Thymus (tissue), 11 donors: ENCODE measurements around the gene EPB42. TPM values are rescaled to one million over a fixed set of nuclear protein-coding genes. Genes with fewer than 3 reads are reported as not detected.

ENCODE experiments used
- DNase-seq, 9 donors: peaks; one replicate each; pipeline ENCODE4 v3.0.0-alpha.2; 2013; ENCODE audit warnings: low spot score in 9 of 9, low read depth in 6 of 9, missing footprints in 1 of 9
- H3K27ac ChIP-seq, 2 donors: one replicate each; pipeline ENCODE4 v1.5.1; 2013; ENCODE audit warnings: control low read depth in 1 of 2, low read depth in 1 of 2, low read length in 1 of 2, mild to moderate bottlenecking in 1 of 2, moderate library complexity in 1 of 2
- H3K27me3 ChIP-seq, 2 donors: one replicate each; pipeline ENCODE4 v1.5.1; 2013; ENCODE audit warnings: low read length in 1 of 2; ENCODE audit not compliant: control insufficient read depth in 2 of 2, insufficient read depth in 1 of 2
- H3K36me3 ChIP-seq, 2 donors: one replicate each; pipeline ENCODE4 v1.5.1; 2013; ENCODE audit warnings: low read length in 1 of 2, mild to moderate bottlenecking in 1 of 2, moderate library complexity in 1 of 2; ENCODE audit not compliant: control insufficient read depth in 2 of 2, insufficient read depth in 2 of 2
- H3K4me1 ChIP-seq, 2 donors: one replicate each; pipeline ENCODE4 v1.5.1; 2013; ENCODE audit warnings: low read length in 2 of 2; ENCODE audit not compliant: control insufficient read depth in 2 of 2, insufficient read depth in 2 of 2
- H3K4me3 ChIP-seq, 2 donors: one replicate each; pipeline ENCODE4 v1.5.1; 2013; ENCODE audit warnings: low read length in 2 of 2, control low read depth in 1 of 2, mild to moderate bottlenecking in 1 of 2
- H3K9me3 ChIP-seq, 2 donors: one replicate each; pipeline ENCODE4 v1.5.1; 2013; ENCODE audit warnings: low read length in 1 of 2, mild to moderate bottlenecking in 1 of 2; ENCODE audit not compliant: control insufficient read depth in 2 of 2, insufficient read depth in 1 of 2
- WGBS: extraction: QIAGEN DNeasy Blood & Tissue Kit; methylation state at CpG from one replicate; pipeline ENCODE4 v1.1.7; 2013; 5-methylcytosine and 5-hydroxymethylcytosine counted together
- polyA plus RNA-seq: library from polyadenylated mRNA; stranded (reverse); fragments of 200-250 nt; gene quantifications from one replicate; pipeline ENCODE4 v1.2.3, GENCODE V29; 2013
- total RNA-seq: library from RNA; stranded (reverse); fragments of 120-200 nt; gene quantifications from one replicate; pipeline ENCODE4 v1.2.4, GENCODE V29; 2013
- donor health status: healthy.

The EPB42 gene
- total and polyA plus RNA-seq, 2 donors = 0.21 to 2.8 TPM

DNA sequence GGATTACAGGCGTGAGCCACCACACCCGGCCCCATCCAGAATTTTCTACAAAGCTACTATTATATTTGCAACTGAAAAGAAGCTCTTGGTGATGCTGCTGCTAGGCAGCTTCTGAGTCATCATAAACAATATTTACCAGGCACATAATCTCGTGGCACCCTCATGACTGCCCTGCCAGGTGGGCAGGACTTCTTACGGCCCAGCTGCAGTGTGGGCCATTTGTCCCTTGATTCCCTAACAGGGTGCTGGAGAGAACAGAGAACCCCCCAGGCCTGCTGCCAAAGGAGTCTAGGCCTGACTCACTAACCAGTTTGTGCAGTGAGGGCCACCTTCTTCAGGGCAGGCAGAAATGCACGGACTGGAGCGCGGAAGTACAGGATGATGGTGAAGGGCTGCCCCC lies 4.9 kb downstream of the EPB42 start:
- Histone ChIP-seq H3K9me3 (no peaks in the 10 kb centered on the region), H3K27me3 (no peaks in the 10 kb centered on the region), H3K27ac (no peak overlapping the region), H3K4me3 (no peak overlapping the region), H3K4me1 (no peaks in the 10 kb centered on the region), H3K36me3 (no peaks in the 10 kb centered on the region)
- DNase-seq = no peak
- WGBS = 96% methylated on average over 7 of the region's 7 CpGs

DNA sequence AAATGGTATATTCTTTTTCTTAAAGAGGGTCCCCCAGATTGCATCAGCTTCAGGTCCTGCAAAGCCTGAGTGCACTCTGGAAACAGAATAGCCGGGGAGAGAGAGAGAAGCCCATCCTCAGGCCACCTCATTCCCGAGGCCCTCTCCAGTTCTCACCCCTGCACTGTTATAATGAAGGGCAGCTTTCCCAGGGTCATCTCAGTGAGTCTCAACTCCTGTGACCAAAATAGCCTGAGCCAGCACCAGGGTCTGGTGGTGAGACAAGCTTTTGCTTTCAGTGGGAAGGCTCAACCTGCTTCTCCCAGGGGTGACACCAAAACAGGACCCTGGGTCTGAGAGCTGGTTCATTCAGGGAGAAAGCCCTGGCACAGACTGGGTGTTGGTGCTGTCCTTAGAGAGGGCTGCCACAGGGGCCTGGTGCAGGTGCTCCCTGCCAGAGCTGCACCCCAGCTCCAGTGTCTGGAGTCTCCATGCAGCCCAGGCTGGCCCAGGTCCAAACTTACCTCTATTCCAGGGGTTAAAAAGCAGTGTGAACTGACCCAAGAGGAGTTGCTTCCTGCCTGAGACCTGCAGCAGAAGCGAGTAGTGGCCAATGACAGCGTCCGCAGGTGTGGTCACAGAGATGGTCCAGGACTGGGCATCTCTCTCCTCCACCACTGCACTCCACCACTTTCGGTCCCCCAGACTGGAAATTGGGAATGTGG lies 6.1 kb downstream of the EPB42 start:
- no peak overlapping the region for H3K27ac ChIP-seq
- H3K4me3 ChIP-seq = no peak overlapping the region
- H3K9me3 ChIP-seq = no peaks in the 10 kb centered on the region
- peaks cover 0 to 5% of the 10 kb centered on the region in 2 donors for H3K27me3 ChIP-seq
- 97% methylated on average over 6 of the region's 6 CpGs for WGBS
- H3K4me1 ChIP-seq = no peaks in the 10 kb centered on the region
- no peak for DNase-seq
- no peaks in the 10 kb centered on the region for H3K36me3 ChIP-seq

DNA sequence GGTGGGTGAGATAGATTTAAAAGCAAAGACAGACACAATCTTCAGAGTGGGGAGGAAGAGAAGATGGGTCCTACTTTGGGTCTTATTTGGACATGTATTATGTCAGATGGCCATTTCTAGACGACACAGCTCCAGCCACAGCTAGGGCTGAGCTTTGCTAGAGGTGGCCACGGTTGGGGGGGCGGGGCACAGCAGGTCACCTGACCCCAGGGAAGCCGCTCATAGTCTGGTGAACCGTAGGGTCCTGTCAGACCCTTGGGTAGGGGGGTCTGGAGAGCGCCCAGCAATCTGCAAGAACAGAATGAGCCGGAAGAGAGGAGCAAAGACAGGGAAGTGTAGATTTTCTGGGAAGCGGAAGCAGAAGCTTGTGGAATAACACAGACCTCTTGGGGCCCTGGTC lies 6.6 kb downstream of the EPB42 start:
- Histone ChIP-seq H3K9me3 (no peaks in the 10 kb centered on the region), H3K27me3 (peaks cover 0 to 11% of the 10 kb centered on the region in 2 donors), H3K4me1 (no peaks in the 10 kb centered on the region), H3K36me3 (no peaks in the 10 kb centered on the region), H3K27ac (no peak overlapping the region), H3K4me3 (no peak overlapping the region)
- 88% methylated on average over 8 of the region's 8 CpGs for WGBS
- DNase-seq = no peak

DNA sequence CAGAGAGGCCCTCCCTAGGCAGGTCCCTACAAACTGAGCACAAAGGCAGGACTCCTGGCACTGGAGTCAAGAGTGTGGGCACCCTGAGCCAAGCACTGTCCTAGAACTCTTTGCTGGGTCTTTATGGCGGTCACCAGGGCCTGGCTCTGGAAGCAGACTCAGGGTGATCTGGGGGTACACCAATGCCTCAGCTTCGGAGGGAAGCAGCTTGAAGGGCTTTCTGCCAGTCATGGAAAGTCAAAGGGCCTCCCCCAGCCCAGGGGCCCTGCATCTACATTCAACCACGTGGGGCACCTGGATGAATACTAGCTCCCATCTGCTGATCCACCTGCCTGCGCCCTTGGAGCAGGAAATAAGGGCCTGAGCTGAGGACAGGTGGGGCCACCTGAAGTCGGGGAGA lies 7.4 kb downstream of the EPB42 start:
- Histone ChIP-seq H3K27ac (no peak overlapping the region), H3K36me3 (no peaks in the 10 kb centered on the region)
- 89% methylated on average over 5 of the region's 5 CpGs for WGBS

DNA sequence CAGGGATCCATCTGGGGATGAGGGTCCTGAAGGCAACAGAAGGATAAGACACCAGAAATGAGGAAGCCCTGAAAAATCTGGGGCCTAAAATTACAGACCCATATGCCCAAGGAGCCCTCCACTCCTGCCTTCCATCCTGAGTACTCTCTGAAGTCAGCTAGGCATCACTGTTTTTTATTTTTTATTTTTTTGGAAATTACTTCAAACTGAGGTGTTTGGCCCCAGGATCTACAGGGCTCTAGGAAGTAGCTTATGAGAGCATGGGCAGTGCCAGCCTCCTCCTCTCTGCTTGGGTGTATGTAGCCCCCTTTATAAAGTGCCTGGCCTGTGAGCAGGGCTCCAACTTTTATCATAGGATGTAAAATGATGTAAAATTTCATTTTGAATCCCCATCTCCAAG lies 7.9 kb downstream of the EPB42 start:
- H3K36me3 ChIP-seq = no peaks in the 10 kb centered on the region
- no peak overlapping the region for H3K27ac ChIP-seq
- DNase-seq = no peak
- H3K9me3 ChIP-seq = no peaks in the 10 kb centered on the region
- peaks cover 0 to 23% of the 10 kb centered on the region in 2 donors for H3K27me3 ChIP-seq
- H3K4me3 ChIP-seq = no peak overlapping the region
- H3K4me1 ChIP-seq = no peaks in the 10 kb centered on the region

More for the DNA sequence above, 7.4 kb downstream of the EPB42 start:
- Histone ChIP-seq H3K4me3 (no peak overlapping the region), H3K27me3 (peaks cover 0 to 18% of the 10 kb centered on the region in 2 donors), H3K4me1 (no peaks in the 10 kb centered on the region), H3K9me3 (no peaks in the 10 kb centered on the region)
- DNase-seq = no peak

DNA sequence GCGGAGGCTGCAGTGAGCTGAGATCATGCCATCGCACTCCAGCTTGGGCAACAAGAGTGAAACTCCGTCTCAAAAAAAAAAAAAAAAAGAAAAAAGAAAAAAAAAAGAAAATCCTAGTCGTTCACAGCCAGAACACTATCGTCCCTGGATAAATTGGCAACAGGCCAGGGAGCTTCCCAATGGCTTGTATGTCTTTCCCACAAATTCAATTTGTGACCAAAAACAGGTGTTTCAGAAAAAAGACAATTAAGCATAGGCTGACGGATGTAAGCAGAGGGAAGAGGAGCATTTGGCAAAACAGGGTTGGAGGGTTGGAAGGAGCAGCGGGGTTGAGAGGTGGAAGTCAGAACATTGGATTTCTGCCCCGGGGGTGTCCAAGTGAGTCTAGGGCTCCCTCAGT lies 8.5 kb downstream of the EPB42 start:
- Histone ChIP-seq H3K27ac (no peak overlapping the region), H3K27me3 (peaks cover 0 to 30% of the 10 kb centered on the region in 2 donors)
- 93% methylated on average over 8 of the region's 8 CpGs for WGBS

DNA sequence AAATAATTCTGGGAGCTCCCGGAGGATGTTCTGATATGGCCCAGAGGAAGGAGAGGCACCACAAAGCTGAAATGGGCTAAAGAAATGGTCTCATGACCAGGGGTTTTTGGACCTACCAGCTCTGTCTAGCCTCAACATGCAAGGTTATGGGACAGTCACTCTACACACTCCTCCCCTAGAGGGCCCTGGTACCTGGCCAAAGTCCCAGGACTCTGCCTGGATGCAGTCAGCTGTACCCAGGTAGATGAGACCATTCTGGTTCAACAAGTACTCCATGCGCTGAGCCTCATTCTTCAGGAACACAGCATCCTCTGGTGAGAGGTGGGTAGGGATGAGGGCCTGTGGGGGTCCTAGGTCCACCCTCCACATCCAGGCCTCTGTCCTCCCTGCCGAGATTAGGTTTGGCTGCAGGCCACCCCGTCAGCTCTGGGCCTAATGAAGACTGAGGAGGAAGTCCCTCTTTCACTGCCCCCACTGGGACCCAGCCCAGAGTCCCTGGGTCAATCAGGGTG lies 9.5 kb downstream of the EPB42 start:
- Histone ChIP-seq H3K27me3 (peaks cover 0 to 35% of the 10 kb centered on the region in 2 donors), H3K36me3 (no peaks in the 10 kb centered on the region), H3K27ac (no peak overlapping the region), H3K4me3 (no peak overlapping the region), H3K4me1 (no peaks in the 10 kb centered on the region), H3K9me3 (no peaks in the 10 kb centered on the region)
- 96% methylated on average over 4 of the region's 4 CpGs for WGBS
- DNase-seq = no peak

More for the DNA sequence above, 8.5 kb downstream of the EPB42 start:
- H3K36me3 ChIP-seq = no peaks in the 10 kb centered on the region
- H3K4me3 ChIP-seq = no peak overlapping the region
- no peaks in the 10 kb centered on the region for H3K9me3 ChIP-seq
- DNase-seq = no peak
- H3K4me1 ChIP-seq = no peaks in the 10 kb centered on the region

DNA sequence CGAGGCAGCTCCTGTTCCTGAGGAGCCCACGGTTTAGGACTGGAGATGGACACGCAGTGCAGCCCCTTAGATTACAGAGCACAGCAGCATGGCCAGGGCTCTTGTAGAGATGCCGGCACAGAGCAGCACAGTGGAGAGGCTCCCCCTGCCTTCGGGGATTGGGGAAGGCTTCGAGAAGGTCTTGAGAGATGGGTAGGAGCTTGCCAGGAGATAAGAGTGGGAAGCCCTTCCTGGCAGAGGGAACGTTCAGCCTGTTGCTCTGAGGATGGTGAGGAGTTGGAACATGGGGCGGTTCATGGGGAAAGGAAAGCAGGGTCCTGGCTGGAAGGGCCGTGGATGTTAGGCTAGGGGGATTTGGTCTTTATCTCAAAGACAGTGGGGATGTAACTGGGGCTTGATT lies 10.0 kb downstream of the EPB42 start:
- Histone ChIP-seq H3K9me3 (no peaks in the 10 kb centered on the region), H3K4me3 (no peak overlapping the region), H3K27me3 (peaks cover 0 to 37% of the 10 kb centered on the region in 2 donors), H3K4me1 (no peaks in the 10 kb centered on the region), H3K36me3 (no peaks in the 10 kb centered on the region), H3K27ac (no peak overlapping the region)
- no peak for DNase-seq
- 92% methylated on average over 9 of the region's 9 CpGs for WGBS

DNA sequence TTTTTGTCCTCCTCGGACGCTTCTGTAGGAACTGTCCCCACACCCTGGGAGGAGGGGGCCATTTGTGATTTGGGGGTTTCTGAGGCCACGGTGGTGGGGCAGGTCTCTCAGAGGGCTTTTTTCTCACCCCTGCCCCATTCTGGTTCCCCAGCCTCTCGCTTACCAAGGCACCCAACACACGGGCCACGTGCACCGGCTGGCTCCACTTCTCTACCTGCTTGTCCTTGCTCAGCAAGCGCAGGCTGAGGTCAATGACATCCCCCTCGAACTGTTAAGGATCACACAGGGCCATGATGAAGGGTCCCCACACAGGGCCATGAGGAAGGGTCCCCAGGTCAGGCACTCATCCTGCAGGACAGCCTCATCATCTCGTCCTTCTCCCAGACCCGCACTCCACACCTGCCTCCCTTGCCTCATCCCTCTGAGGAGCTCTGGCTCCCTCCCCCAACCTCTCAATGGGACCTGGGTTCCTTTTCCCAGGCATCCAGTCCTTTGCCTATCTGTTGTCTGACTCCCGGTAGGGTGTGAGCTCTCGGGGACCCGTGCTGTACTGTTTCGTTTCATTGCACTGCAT lies 10.6 kb downstream of the EPB42 start:
- no peaks in the 10 kb centered on the region for H3K36me3 ChIP-seq
- no peaks in the 10 kb centered on the region for H3K9me3 ChIP-seq
- peaks cover 0 to 37% of the 10 kb centered on the region in 2 donors for H3K27me3 ChIP-seq
- WGBS = 93% methylated on average over 15 of the region's 15 CpGs
- DNase-seq = no peak
- no peak overlapping the region for H3K4me3 ChIP-seq
- no peaks in the 10 kb centered on the region for H3K4me1 ChIP-seq
- H3K27ac ChIP-seq = no peak overlapping the region
